K562 (cell line): ENCODE measurements around the gene IMMP2L. TPM values are rescaled to one million over a fixed set of nuclear protein-coding genes. Genes with fewer than 3 reads are reported as not detected.

Experiments
- ATAC-seq: fragments of 200-7000 bp; cut with Tn5 transposase; 3 replicates; pipeline ENCODE4 v1.9.1; 2020; ENCODE audit warnings: moderate library complexity
- BruUV-seq: library from RNA; stranded (reverse); fragments of 400-500 nt; replicated peaks from 2 replicates; lab custom pipeline; 2021; lab: Mats Ljungman, UMichigan
- CTCF ChIA-PET: fragments of 300-600 bp; formaldehyde crosslinking; extraction: SDS; loops from one replicate; lab custom pipeline; 2021; ENCODE audit warnings: low intra/inter-chr PET ratio; lab: Yijun Ruan, JAX
- POLR2A ChIA-PET: fragments of 300-600, 350-650 bp; sonication (Branson Sonifier 250); formaldehyde crosslinking; extraction: SDS; loops from one replicate; lab custom pipeline; 2021; ENCODE audit warnings: antibody characterized with exemption, inconsistent platforms; lab: Yijun Ruan, JAX
- DNase-seq, 4 experiments: peaks; one replicate each; pipeline versions ENCODE4 v3.0.0 to v3.0.0-alpha.2; 2011 to 2018; ENCODE audit warnings: low spot score in 3 of 4, mixed read lengths in 3 of 4; ENCODE audit errors: extremely low read depth in 1 of 4
- FAIRE-seq: peaks from 2 replicates; lab custom pipeline; 2011; peaks lifted over from hg19 to GRCh38; lab: Jason Lieb, UNC
- H2AFZ ChIP-seq: 2 replicates; pipeline ENCODE4 v1.6.0; 2011; ENCODE audit warnings: low read depth, low read length, control low read depth, inconsistent platforms
- H3K27ac ChIP-seq: fragments of 200-600 bp; 3 replicates; pipeline ENCODE4 v1.8.0; 2011; ENCODE audit warnings: low read depth, mild to moderate bottlenecking, control low read depth, inconsistent platforms, low read length, moderate library complexity, mixed read lengths; ENCODE audit errors: extremely low read depth
- H3K27me3 ChIP-seq, 2 experiments: fragments of 300-600 bp in 1 of 2; 2 replicates in 1 of 2; 3 replicates in 1 of 2; pipeline versions ENCODE4 v1.6.0 to v1.8.0; 2011; ENCODE audit warnings: inconsistent platforms in 2 of 2, low read length in 2 of 2, mild to moderate bottlenecking in 1 of 2, mixed read lengths in 1 of 2, moderate library complexity in 1 of 2; ENCODE audit not compliant: control insufficient read depth in 2 of 2, insufficient read depth in 2 of 2
- H3K36me3 ChIP-seq: fragments of 300-600 bp; 3 replicates; pipeline ENCODE4 v1.8.0; 2011; ENCODE audit warnings: mild to moderate bottlenecking, low read length, inconsistent platforms; ENCODE audit not compliant: control insufficient read depth, insufficient read depth
- H3K4me1 ChIP-seq, 2 experiments: fragments of 200-600 bp in 1 of 2; replicated peaks in 1 of 2; 2 replicates in 1 of 2; 3 replicates in 1 of 2; pipeline versions ENCODE4 v1.5.1 to v1.8.0; 2011; ENCODE audit warnings: inconsistent platforms in 2 of 2, low read length in 2 of 2, mild to moderate bottlenecking in 1 of 2, mixed read lengths in 1 of 2, moderate library complexity in 1 of 2; ENCODE audit not compliant: control insufficient read depth in 2 of 2, insufficient read depth in 2 of 2
- H3K4me2 ChIP-seq: 2 replicates; pipeline ENCODE4 v1.6.1; 2011; ENCODE audit warnings: low read length, control low read depth, inconsistent platforms, mixed read lengths; ENCODE audit not compliant: insufficient read depth
- H3K4me3 ChIP-seq: fragments of 200-600 bp; sonication (generic), shearing (Covaris generic); 2 replicates; pipeline ENCODE4 v1.5.1; 2016; ENCODE audit warnings: control low read depth, inconsistent platforms
- H3K79me2 ChIP-seq: fragments of 200-600 bp; 3 replicates; pipeline ENCODE4 v1.8.0; 2011; ENCODE audit warnings: low read length, inconsistent platforms; ENCODE audit not compliant: control insufficient read depth, insufficient read depth
- H3K9ac ChIP-seq, 2 experiments: 2 replicates each; pipeline versions ENCODE4 v1.6.0 to v1.6.1; 2011; ENCODE audit warnings: low read depth in 2 of 2, low read length in 2 of 2, control low read depth in 1 of 2, inconsistent platforms in 1 of 2, mild to moderate bottlenecking in 1 of 2, mixed read lengths in 1 of 2; ENCODE audit not compliant: insufficient read depth in 1 of 2
- H3K9me1 ChIP-seq: one replicate; pipeline ENCODE4 v1.6.0; 2011; ENCODE audit warnings: inconsistent platforms, mild to moderate bottlenecking, low read length, moderate library complexity; ENCODE audit not compliant: control insufficient read depth, insufficient read depth
- H3K9me3 ChIP-seq: replicated peaks from 2 replicates; pipeline ENCODE4 v1.5.1; 2011; ENCODE audit warnings: low read depth, low read length, inconsistent platforms; ENCODE audit not compliant: control insufficient read depth, insufficient read depth
- H4K20me1 ChIP-seq: replicated peaks from 2 replicates; pipeline ENCODE4 v1.6.1; 2011; ENCODE audit warnings: low read length, inconsistent platforms, mixed read lengths; ENCODE audit not compliant: control insufficient read depth, insufficient read depth
- CEBPG ChIP-seq, 3 experiments: fragments of 200-800 bp in 1 of 3; sonication (Bioruptor generic) in 1 of 3; sonication (generic) in 1 of 3; formaldehyde crosslinking in 1 of 3; IDR thresholded peaks in 2 of 3; conservative IDR thresholded peaks in 1 of 3; 2 replicates each; pipeline versions ENCODE4 v1.6.1 to v1.8.0; 2016 to 2022; ENCODE audit warnings: missing compliant biosample characterization in 2 of 3, missing genetic modification characterization in 2 of 3, mild to moderate bottlenecking in 1 of 3, missing genetic modification reagents in 1 of 3
- ERF ChIP-seq: fragments of 450-650 bp; formaldehyde crosslinking; IDR thresholded peaks from 2 replicates; pipeline ENCODE4 v1.4.0; 2020; ENCODE audit warnings: mild to moderate bottlenecking, mixed read lengths
- HCFC1 ChIP-seq: IDR thresholded peaks from 2 replicates; pipeline ENCODE4 v1.6.1; 2012; ENCODE audit warnings: low read depth, low read length, improper control_type of control experiment
- JUND ChIP-seq, 2 experiments: IDR thresholded peaks; 2 replicates in 1 of 2; 3 replicates in 1 of 2; pipeline ENCODE4 v1.6.1; 2011; ENCODE audit warnings: borderline replicate concordance in 2 of 2, low read depth in 2 of 2, low read length in 2 of 2, improper control_type of control experiment in 1 of 2, missing biosample characterization in 1 of 2, missing genetic modification characterization in 1 of 2, missing genetic modification reagents in 1 of 2
- MYBL2 ChIP-seq, 2 experiments: fragments of 450-650 bp in 1 of 2; sonication (generic) in 1 of 2; formaldehyde crosslinking in 1 of 2; IDR thresholded peaks; 2 replicates each; pipeline versions ENCODE4 v1.6.1 to v1.8.1; 2017 to 2022; ENCODE audit warnings: borderline replicate concordance in 1 of 2, inconsistent platforms in 1 of 2, low read depth in 1 of 2, mild to moderate bottlenecking in 1 of 2, missing genetic modification reagents in 1 of 2, moderate library complexity in 1 of 2
- NCOA6 ChIP-seq: fragments of 450-650 bp; IDR thresholded peaks from 2 replicates; pipeline ENCODE4 v1.6.1; 2017; ENCODE audit warnings: mild to moderate bottlenecking
- SAFB2 ChIP-seq: fragments of 200-400 bp; formaldehyde crosslinking; IDR thresholded peaks from 2 replicates; pipeline ENCODE4 v1.6.1; 2018; ENCODE audit warnings: borderline replicate concordance, low read length, low read depth, moderate library complexity; ENCODE audit not compliant: severe bottlenecking
- in situ Hi-C: fragments of 300-500 bp; cut with MboI; formaldehyde crosslinking; loops from 4 replicates; pipeline ENCODE4 v1.15.0; 2018; ENCODE audit warnings: inconsistent platforms, mixed read lengths
- intact Hi-C: fragments of 100-400 bp; cut with micrococcal nuclease; formaldehyde crosslinking; loops from 2 replicates; pipeline ENCODE4 v1.14.2; 2022
- polyA plus RNA-seq, 8 experiments: library from polyadenylated mRNA; depleted of rRNA in 4 of 8; stranded (reverse) in 5 of 8; unstranded in 3 of 8; fragments of >200 nt; fragmentation: Nextera tagmentation in 2 of 8; fragmentation: Illumina TruSeq in 1 of 8; extraction: Ambion mirVana in 2 of 8; extraction: Trizol in 1 of 8; gene quantifications; 2 replicates each; pipeline versions ENCODE4 v1.2.1 to v1.2.3, GENCODE V29; 2011 to 2014; ENCODE audit warnings: inconsistent platforms in 1 of 8, missing spikeins in 1 of 8
- total RNA-seq, 7 experiments: library from RNA; depleted of rRNA in 6 of 7; stranded (reverse); fragments of >200 nt in 6 of 7; fragmentation: Illumina TruSeq in 2 of 7; extraction: Trizol in 2 of 7; gene quantifications; 2 replicates each; pipeline versions ENCODE4 v1.2.1 to v1.2.3, GENCODE V29; 2011 to 2021; ENCODE audit warnings: low replicate concordance in 1 of 7
- TF ChIP-seq, protein P1 (sequence below): fragments of 250-450 bp; sonication (Bioruptor Pico); IDR thresholded peaks from 2 replicates; pipeline ENCODE4 v1.4.0; 2020; ENCODE audit warnings: mild to moderate bottlenecking
- TF ChIP-seq, protein P2 (sequence below): fragments of 450-650 bp; formaldehyde crosslinking; IDR thresholded peaks from 2 replicates; pipeline ENCODE4 v1.4.0; 2022; ENCODE audit warnings: missing genetic modification characterization
- TF ChIP-seq, protein P3 (sequence below): IDR thresholded peaks from 2 replicates; pipeline ENCODE4 v1.6.1; 2011; ENCODE audit warnings: borderline replicate concordance, low read depth, mild to moderate bottlenecking, moderate library complexity, low read length; ENCODE audit not compliant: insufficient read depth, poor library complexity, severe bottlenecking

The IMMP2L gene
- total and polyA plus RNA-seq, 9 of the 15 experiments (the other 6 are each of a cell fraction or from before 2014, with no cell fraction given) = 29.7 to 116 (median 53.0) TPM

DNA sequence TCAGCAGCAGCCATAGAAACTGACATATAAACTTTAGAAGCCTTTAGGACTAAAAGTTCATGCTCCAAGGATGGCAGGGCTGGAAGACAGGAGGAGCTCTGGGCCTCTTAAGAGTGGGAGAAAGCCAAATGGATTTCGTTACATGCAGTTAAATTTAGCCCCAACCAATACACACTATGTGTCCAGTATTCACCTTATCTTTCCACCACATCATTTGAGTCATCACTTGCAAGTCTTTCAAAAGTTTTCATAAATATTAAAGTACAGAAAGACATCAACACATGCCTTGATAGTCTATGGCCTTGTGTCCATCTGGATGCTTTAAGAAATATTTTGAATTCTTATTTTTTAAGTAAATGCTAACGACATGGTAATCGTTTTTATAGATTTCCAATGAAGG, 863.7 kb downstream of the IMMP2L start (continued):
- TF ChIP-seq, protein P1, sequence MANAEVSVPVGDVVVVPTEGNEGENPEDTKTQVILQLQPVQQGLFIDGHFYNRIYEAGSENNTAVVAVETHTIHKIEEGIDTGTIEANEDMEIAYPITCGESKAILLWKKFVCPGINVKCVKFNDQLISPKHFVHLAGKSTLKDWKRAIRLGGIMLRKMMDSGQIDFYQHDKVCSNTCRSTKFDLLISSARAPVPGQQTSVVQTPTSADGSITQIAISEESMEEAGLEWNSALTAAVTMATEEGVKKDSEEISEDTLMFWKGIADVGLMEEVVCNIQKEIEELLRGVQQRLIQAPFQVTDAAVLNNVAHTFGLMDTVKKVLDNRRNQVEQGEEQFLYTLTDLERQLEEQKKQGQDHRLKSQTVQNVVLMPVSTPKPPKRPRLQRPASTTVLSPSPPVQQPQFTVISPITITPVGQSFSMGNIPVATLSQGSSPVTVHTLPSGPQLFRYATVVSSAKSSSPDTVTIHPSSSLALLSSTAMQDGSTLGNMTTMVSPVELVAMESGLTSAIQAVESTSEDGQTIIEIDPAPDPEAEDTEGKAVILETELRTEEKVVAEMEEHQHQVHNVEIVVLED (CRISPR knock-in tag) = no peak
- TF ChIP-seq JUND (IDR thresholded peaks at IDR 0.05; ENCODE audit: borderline replicate concordance, low read depth, low read length) (peak; percentile 21; the same call in 1 of the 2 replicates), JUND (tag; IDR thresholded peaks at IDR 0.05; ENCODE audit: borderline replicate concordance, low read depth, low read length) (no peak)

- Histone ChIP-seq H3K27ac (no peak overlapping the region), H3K4me2 (no peak overlapping the region), H3K4me3 (no peak overlapping the region), H3K4me1 (no peaks in the 10 kb centered on the region), H3K9me1 (no peaks in the 10 kb centered on the region), H3K36me3 (no peaks in the 10 kb centered on the region), H3K9me3 (no peaks in the 10 kb centered on the region), H3K27me3 (no peaks in the 10 kb centered on the region), H3K9ac (no peak overlapping the region), H2AFZ (no peak overlapping the region), H4K20me1 (no peaks in the 10 kb centered on the region), H3K79me2 (no peaks in the 10 kb centered on the region)
- intact Hi-C loops (no loop called here), in situ Hi-C loops (no loop called here)
- TF ChIP-seq NCOA6 = no peak
- TF ChIP-seq, protein P2, sequence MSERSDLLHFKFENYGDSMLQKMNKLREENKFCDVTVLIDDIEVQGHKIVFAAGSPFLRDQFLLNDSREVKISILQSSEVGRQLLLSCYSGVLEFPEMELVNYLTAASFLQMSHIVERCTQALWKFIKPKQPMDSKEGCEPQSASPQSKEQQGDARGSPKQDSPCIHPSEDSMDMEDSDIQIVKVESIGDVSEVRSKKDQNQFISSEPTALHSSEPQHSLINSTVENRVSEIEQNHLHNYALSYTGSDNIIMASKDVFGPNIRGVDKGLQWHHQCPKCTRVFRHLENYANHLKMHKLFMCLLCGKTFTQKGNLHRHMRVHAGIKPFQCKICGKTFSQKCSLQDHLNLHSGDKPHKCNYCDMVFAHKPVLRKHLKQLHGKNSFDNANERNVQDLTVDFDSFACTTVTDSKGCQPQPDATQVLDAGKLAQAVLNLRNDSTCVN (CRISPR knock-in tag) = no peak
- TF ChIP-seq, protein P3, sequence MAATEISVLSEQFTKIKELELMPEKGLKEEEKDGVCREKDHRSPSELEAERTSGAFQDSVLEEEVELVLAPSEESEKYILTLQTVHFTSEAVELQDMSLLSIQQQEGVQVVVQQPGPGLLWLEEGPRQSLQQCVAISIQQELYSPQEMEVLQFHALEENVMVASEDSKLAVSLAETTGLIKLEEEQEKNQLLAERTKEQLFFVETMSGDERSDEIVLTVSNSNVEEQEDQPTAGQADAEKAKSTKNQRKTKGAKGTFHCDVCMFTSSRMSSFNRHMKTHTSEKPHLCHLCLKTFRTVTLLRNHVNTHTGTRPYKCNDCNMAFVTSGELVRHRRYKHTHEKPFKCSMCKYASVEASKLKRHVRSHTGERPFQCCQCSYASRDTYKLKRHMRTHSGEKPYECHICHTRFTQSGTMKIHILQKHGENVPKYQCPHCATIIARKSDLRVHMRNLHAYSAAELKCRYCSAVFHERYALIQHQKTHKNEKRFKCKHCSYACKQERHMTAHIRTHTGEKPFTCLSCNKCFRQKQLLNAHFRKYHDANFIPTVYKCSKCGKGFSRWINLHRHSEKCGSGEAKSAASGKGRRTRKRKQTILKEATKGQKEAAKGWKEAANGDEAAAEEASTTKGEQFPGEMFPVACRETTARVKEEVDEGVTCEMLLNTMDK = no peak
- no peak for TF ChIP-seq MYBL2 (IDR thresholded peaks at IDR 0.05; ENCODE audit: low read depth)
- TF ChIP-seq MYBL2 (CRISPR knock-in tag; IDR thresholded peaks at IDR 0.05; ENCODE audit: borderline replicate concordance) = no peak
- no peak for TF ChIP-seq CEBPG (CRISPR knock-in tag; IDR thresholded peaks at IDR 0.05)
- TF ChIP-seq CEBPG (tag; conservative IDR thresholded peaks at IDR 0.05 in 1 of 2, IDR thresholded peaks at IDR 0.05 in 1 of 2) = no peak
- no peak for TF ChIP-seq ERF (CRISPR knock-in tag)
- no peak for TF ChIP-seq SAFB2
- no peak for TF ChIP-seq HCFC1
- POLR2A ChIA-PET = no interaction called here
- CTCF ChIA-PET = no interaction called here
- no peak for ATAC-seq
- no TSS peak for BruUV-seq
- FAIRE-seq = no peak
- no peak for DNase-seq
Observed at GRCh38 chr7:110693344-110693743, 868.9 kb downstream of the IMMP2L start.
